RWPE2 (cell line): ENCODE measurements around the gene RALB.
A peak's percentile ranks its signal among the peaks of the same experiment; 100 is the strongest.

Experiments
- ATAC-seq: fragments of 200-7000 bp; cut with Tn5 transposase; 3 replicates; pipeline ENCODE4 v1.9.1; 2021; ENCODE audit warnings: low read depth
- DNase-seq: peaks from one replicate; pipeline ENCODE4 v3.0.0-alpha.2; 2020; ENCODE audit warnings: low spot score
- H3K27ac ChIP-seq: fragments of 450-650 bp; 2 replicates; pipeline ENCODE4 v1.5.1; 2017; ENCODE audit warnings: mild to moderate bottlenecking; ENCODE audit not compliant: poor library complexity, severe bottlenecking
- H3K27me3 ChIP-seq: fragments of 250-450 bp; sonication (Bioruptor Pico); 2 replicates; pipeline ENCODE4 v1.5.1; 2021; ENCODE audit warnings: mild to moderate bottlenecking, moderate library complexity; ENCODE audit not compliant: insufficient read depth, poor library complexity, severe bottlenecking
- H3K36me3 ChIP-seq: fragments of 250-450 bp; sonication (Bioruptor Pico); 2 replicates; pipeline ENCODE4 v1.5.1; 2020; ENCODE audit warnings: low read depth, mild to moderate bottlenecking, moderate library complexity
- H3K4me1 ChIP-seq: fragments of 250-450 bp; sonication (Bioruptor Pico); 2 replicates; pipeline ENCODE4 v1.5.1; 2021; ENCODE audit warnings: mild to moderate bottlenecking, moderate library complexity; ENCODE audit not compliant: insufficient read depth, poor library complexity, severe bottlenecking
- H3K4me3 ChIP-seq: fragments of 250-450 bp; sonication (Bioruptor Pico); 2 replicates; pipeline ENCODE4 v1.5.1; 2021; ENCODE audit warnings: mild to moderate bottlenecking, moderate library complexity; ENCODE audit not compliant: severe bottlenecking
- H3K9me3 ChIP-seq: fragments of 250-450 bp; sonication (Bioruptor Pico); 2 replicates; pipeline ENCODE4 v1.5.1; 2021; ENCODE audit warnings: mild to moderate bottlenecking, moderate library complexity; ENCODE audit not compliant: severe bottlenecking
- TF ChIP-seq, protein P1 (sequence below): fragments of 450-650 bp; IDR thresholded peaks from one replicate; pipeline ENCODE4 v1.5.1; 2017; ENCODE audit warnings: mild to moderate bottlenecking, moderate library complexity; ENCODE audit not compliant: poor library complexity, severe bottlenecking

The RALB gene

DNA sequence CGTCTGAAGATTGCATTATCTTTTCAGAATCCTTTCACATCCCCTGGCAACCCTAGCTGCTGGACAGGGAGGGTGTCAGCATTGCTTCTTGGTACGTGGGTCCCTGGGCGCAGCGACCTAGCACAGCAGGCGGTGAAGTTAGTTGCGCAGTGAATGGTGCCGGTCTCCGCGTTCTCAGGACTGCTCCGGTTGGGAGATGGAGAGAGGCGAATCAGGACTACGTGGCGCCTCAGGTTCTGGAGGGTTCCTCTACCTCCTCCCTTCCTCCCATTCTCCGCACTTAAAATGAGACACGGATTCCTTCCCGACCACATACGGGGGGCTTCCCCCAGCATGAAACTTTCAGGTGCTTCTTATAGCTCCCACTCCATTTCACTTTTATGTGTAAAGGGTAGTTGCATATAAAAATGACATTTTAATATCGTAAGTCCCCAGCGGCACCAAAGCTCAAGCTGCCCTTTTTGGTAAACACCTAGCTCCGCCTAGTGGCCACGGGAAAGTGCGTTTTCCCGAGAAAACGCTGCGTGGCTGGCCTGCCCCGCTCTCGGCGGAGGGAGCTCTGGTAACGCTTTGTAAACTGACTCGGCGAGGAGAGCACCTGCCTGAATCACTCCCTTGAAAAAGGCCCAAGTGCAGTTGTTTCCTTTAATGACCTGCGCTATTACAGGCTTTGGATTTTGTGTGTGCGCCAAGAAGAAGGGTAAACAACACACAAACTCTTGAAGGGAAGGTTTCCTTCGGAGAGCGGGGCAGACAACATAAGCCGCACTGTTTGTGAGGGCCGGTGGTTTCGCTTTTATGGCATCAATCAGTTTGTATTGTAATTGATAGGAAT is 60.4 kb downstream of the RALB start:
- Histone ChIP-seq H3K4me3 (peak overlapping the region; percentile 25), H3K27me3 (no peaks in the 10 kb centered on the region), H3K27ac (no peak overlapping the region), H3K4me1 (no peaks in the 10 kb centered on the region), H3K9me3 (no peaks in the 10 kb centered on the region), H3K36me3 (no peaks in the 10 kb centered on the region)
- TF ChIP-seq, protein P1, sequence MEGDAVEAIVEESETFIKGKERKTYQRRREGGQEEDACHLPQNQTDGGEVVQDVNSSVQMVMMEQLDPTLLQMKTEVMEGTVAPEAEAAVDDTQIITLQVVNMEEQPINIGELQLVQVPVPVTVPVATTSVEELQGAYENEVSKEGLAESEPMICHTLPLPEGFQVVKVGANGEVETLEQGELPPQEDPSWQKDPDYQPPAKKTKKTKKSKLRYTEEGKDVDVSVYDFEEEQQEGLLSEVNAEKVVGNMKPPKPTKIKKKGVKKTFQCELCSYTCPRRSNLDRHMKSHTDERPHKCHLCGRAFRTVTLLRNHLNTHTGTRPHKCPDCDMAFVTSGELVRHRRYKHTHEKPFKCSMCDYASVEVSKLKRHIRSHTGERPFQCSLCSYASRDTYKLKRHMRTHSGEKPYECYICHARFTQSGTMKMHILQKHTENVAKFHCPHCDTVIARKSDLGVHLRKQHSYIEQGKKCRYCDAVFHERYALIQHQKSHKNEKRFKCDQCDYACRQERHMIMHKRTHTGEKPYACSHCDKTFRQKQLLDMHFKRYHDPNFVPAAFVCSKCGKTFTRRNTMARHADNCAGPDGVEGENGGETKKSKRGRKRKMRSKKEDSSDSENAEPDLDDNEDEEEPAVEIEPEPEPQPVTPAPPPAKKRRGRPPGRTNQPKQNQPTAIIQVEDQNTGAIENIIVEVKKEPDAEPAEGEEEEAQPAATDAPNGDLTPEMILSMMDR: peak; percentile 96
- ATAC-seq: peak; percentile 83
- no peak for DNase-seq

DNA sequence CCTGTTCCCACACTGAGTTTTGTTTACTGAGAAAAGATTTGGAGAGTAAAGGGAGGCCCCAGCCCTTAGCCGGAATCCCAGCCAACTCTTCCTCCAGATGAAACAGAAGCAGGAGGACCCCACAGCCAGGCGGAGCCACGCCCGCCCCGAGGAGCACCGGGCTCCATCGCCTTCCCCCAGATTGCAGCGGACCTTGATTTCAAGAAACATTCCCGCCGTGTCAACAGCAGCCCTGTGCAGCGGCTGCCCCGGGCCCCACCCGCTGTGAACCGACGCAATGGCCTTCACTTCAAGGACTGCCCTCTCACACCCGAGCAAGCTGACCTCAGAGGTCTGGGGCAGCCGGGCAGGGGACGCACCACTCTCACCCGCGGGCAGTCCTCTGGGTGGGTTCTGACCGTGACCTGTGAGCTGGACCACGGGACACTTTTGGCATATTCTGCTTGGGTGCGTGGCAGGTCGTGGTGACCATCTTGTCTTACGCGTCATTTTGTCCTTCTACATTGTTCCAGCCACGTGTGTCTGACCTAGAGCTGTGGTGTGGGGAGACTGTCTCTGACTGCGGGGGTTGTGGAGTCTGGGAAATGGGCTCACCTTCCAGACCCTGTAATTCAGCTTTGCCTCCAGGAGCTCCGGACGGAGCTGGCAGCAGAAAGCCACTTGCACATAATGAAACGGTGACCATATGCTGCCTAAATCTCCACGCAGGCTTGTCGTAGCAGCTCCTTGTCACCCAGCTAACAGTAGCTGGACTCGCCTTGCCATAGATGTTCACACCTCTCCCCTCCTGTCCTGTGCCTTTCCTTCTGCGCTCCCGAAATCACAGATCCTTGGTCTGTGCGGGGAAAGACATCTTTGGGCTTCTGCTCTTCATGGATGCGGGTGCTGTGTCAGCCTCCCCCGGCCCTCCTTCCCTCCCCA is 61.3 kb downstream of the RALB start:
- DNase-seq: no peak
- TF ChIP-seq, protein P1: no peak
- Histone ChIP-seq H3K9me3 (no peaks in the 10 kb centered on the region), H3K4me1 (no peaks in the 10 kb centered on the region), H3K4me3 (peak overlapping the region; percentile 25), H3K36me3 (no peaks in the 10 kb centered on the region), H3K27ac (no peak overlapping the region), H3K27me3 (no peaks in the 10 kb centered on the region)
- no peak for ATAC-seq

DNA sequence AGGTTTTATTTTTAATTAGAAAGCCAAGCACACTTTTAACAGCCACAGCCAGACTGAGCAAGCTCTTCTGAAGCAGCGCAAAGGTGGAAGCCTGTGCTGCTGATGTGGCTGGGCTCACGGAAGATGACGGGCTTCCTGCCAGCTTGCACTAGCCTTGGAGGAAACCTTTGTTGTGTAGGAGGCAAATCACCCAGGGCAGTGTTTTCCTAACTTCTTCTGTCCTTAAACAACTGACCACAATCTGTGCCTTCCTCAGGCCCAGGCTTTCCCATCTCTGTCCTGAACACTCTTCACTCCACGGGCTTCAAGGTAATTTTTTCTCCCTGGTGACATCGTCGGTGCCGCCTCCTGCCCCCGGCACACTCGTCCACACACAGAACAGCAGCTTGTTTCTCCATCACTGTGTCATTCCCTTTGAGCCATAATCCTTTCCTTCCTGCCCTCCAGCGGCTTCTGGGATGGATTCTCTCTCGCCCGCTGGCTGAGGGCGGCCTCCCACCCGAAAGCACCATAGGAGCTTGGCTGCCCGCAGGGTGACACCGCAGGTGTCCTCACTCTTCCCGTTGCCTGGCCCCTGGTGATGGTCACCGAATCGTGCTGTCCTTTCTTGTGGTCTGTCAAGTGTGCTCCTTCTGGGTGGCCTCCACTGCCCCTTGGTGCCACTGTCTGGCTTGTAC is 62.2 kb downstream of the RALB start:
- H3K9me3 ChIP-seq: no peaks in the 10 kb centered on the region
- TF ChIP-seq, protein P1: no peak
- no peaks in the 10 kb centered on the region for H3K4me1 ChIP-seq
- H3K4me3 ChIP-seq: no peak overlapping the region
- H3K27ac ChIP-seq: no peak overlapping the region
- no peaks in the 10 kb centered on the region for H3K36me3 ChIP-seq
- DNase-seq: no peak
- no peaks in the 10 kb centered on the region for H3K27me3 ChIP-seq
- no peak for ATAC-seq

DNA sequence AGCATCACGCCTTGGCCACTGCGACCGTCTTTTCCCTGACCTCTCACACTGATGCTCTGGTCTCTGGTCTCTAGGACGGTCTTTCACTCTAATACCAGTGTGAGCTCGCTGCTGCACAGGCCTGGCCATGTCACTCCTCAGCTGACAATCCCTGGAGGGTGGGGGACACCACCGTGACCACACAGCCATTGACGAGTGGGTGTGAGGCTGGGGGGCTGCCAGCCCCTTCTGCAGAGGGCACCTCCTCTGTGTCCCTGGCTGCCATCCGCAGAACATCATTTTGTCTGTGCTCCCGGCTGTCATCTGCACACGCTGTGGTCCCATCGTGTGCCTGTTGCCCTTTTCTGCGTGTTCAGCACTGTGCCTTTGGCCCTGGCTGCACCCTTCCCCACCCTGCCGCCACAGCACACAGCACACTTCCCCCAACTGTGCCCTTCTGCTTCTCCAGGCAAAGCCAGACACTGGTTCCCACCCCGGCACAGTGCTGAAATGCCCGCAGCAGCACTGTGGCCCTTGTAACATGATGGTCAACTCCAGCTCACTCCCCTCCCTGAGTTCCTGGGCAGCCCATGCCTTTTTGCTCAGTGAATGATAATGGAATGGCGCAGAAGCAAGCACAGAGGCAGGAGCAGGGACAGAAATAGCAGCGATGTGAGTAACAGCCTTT is 62.8 kb downstream of the RALB start:
- TF ChIP-seq, protein P1: no peak
- Histone ChIP-seq H3K27me3 (no peaks in the 10 kb centered on the region), H3K9me3 (no peaks in the 10 kb centered on the region), H3K4me3 (no peak overlapping the region), H3K36me3 (no peaks in the 10 kb centered on the region), H3K27ac (no peak overlapping the region), H3K4me1 (peaks cover 5% of the 10 kb centered on the region)
- no peak for ATAC-seq
- no peak for DNase-seq
